ENCODE results near the gene RETREG2. TPM values are rescaled to one million over a fixed set of nuclear protein-coding genes. Genes with fewer than 3 reads are reported as not detected.

The RETREG2 gene
- total and polyA plus RNA-seq, 2 donors from 2014 or later, result 106 to 112 TPM

- Histone ChIP-seq H3K27me3 (ENCODE audit: control insufficient read depth, insufficient read depth, low read length) (no peaks in the 10 kb centered on the region), H3K4me3 (ENCODE audit: low read length in 3 of 3) (peak within 1 kb of the TSS; percentile 50 to 64 (median 55)), H3K27ac (ENCODE audit: low read depth in 2 of 2, low read length in 2 of 2) (peak within 1 kb of the TSS; percentile 85 to 88), H3K36me3 (ENCODE audit: control insufficient read depth in 2 of 3, insufficient read depth in 3 of 3, low read length in 3 of 3) (peaks cover 6 to 52% (median 27%) of the 10 kb centered on the region in 3 donors), H3K9me3 (ENCODE audit: control insufficient read depth in 2 of 3, insufficient read depth in 1 of 3, low read length in 3 of 3) (no peaks in the 10 kb centered on the region), H3K4me1 (ENCODE audit: control insufficient read depth in 2 of 3, insufficient read depth in 2 of 3, low read depth in 1 of 3, low read length in 3 of 3) (peaks cover 0 to 16% (median 6%) of the 10 kb centered on the region in 3 donors), H3K9ac (ENCODE audit: low read length in 3 of 3) (peak within 1 kb of the TSS; percentile 22 to 71 (median 43))
- peak; percentile 96 to 99 (median 97) for DNase-seq
- FAIRE-seq, result peak; percentile 66
- peak; percentile 2 for TF ChIP-seq CTCF (IDR thresholded peaks at IDR 0.05; ENCODE audit: borderline replicate concordance, extremely low read depth, insufficient read depth)
- intact Hi-C loops (cut with DNase I), result no loop called here
Measured at GRCh38 chr2:219218732-219219701, 40.9 kb downstream of the RETREG2 start, which contains the start of gene ABCB6. Gene ABCB6, minus strand, starts transcription at chr2:219218958. Its CDS starts 285 bp downstream, at chr2:219218673.

DNA sequence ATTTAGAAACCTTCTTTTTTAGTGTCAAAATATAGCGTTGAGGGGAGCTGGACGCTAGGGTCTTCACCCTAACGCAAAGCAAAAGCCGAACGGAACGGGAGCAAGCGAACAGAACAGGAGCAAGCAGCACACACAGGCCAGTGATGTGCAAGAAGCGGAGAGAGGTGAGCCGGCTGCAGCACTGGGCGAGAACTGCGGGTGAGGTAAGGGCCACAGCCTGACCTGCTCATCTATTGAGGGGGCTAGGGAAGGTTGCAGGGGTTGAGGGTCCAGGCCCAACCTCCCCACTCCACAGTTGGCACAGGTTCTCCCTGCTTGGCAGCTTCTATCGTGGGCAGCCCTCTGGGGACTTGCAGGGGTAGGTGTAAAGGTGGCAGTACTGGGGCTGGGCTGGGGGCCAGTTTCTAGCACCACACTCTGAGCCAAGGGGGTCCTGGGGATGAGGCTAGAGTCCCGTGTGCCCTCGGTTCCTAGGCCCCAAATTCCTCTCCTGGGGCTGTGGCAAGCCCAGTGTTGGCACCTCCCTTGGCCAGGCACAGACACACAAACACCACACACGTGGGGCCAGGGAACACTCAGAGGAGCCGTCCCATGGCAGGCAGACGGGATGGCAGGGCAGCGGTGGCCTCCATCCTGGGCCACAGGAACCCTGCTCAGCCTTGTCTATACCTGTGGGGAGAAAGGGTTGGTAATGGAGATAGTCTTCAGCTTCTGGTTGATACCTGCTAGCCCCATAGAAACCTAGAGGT lies 41.9 kb downstream of the RETREG2 start:
- FAIRE-seq, result no peak

More for the DNA sequence above, 41.9 kb downstream of the RETREG2 start:
- Histone ChIP-seq H3K4me1 (ENCODE audit: control insufficient read depth in 2 of 3, insufficient read depth in 2 of 3, low read depth in 1 of 3, low read length in 3 of 3) (peaks cover 0 to 16% (median 6%) of the 10 kb centered on the region in 3 donors), H3K9me3 (ENCODE audit: control insufficient read depth in 2 of 3, insufficient read depth in 1 of 3, low read length in 3 of 3) (no peaks in the 10 kb centered on the region), H3K4me3 (ENCODE audit: low read length in 3 of 3) (no peak overlapping the region), H3K27me3 (ENCODE audit: control insufficient read depth, insufficient read depth, low read length) (no peaks in the 10 kb centered on the region), H3K27ac (ENCODE audit: low read depth in 2 of 2, low read length in 2 of 2) (no peak overlapping the region), H3K36me3 (ENCODE audit: control insufficient read depth in 2 of 3, insufficient read depth in 3 of 3, low read length in 3 of 3) (peaks cover 6 to 55% (median 33%) of the 10 kb centered on the region in 3 donors), H3K9ac (ENCODE audit: low read length in 3 of 3) (peak overlapping the region in 1 of 3 donors; percentile 71)
- no peak for TF ChIP-seq CTCF (IDR thresholded peaks at IDR 0.05; ENCODE audit: borderline replicate concordance, extremely low read depth, insufficient read depth)
- DNase-seq, result peak in 1 of 5 donors; percentile 72
- intact Hi-C loops (cut with DNase I), result no loop called here

Measured in kidney (tissue), 14 donors.